ENCODE data around the gene OXTR.

GRCh38 chr3:8760091-8760490 lies 9.3 kb downstream of the OXTR start:
- TF ChIP-seq POLR2A (IDR thresholded peaks at IDR 0.05) (no peak), CTCF (IDR thresholded peaks at IDR 0.05) (no peak)

Measured in vagina (tissue), 2 donors.